ENCODE data around the gene ARID2. TPM values are rescaled to one million over a fixed set of nuclear protein-coding genes. Genes with fewer than 3 reads are reported as not detected.

Gene ARID2
- total and polyA plus RNA-seq, 2 of the 13 experiments (the other 11 are each of a cell fraction or from before 2014, with no cell fraction given): 15.9 to 22.2 TPM

GRCh38 chr12:45725631-45726602, 3.6 kb upstream of the ARID2 start (continued):
- TF ChIP-seq ZNF710 (CRISPR knock-in tag; IDR thresholded peaks at IDR 0.05; ENCODE audit: borderline replicate concordance): no peak
- TF ChIP-seq ZNF138 (CRISPR knock-in tag; IDR thresholded peaks at IDR 0.05; ENCODE audit: low read depth): no peak
- no peak for TF ChIP-seq NFKBIZ (CRISPR knock-in tag; IDR thresholded peaks at IDR 0.05)
- TF ChIP-seq CTCF (CRISPR knock-in tag; IDR thresholded peaks at IDR 0.05): peak; percentile 69
- TF ChIP-seq RORA (CRISPR knock-in tag; IDR thresholded peaks at IDR 0.05): no peak
- TF ChIP-seq GABPB1 (CRISPR knock-in tag; IDR thresholded peaks at IDR 0.05): no peak
- no peak for TF ChIP-seq RERE (CRISPR knock-in tag; IDR thresholded peaks at IDR 0.05; ENCODE audit: low read depth)
- TF ChIP-seq MATR3 (CRISPR knock-in tag; IDR thresholded peaks at IDR 0.05): no peak
- TF ChIP-seq ZBTB10 (CRISPR knock-in tag; IDR thresholded peaks at IDR 0.05; ENCODE audit: borderline replicate concordance): no peak
- no peak for TF ChIP-seq CENPT (CRISPR knock-in tag; IDR thresholded peaks at IDR 0.05; ENCODE audit: low read depth)
- no peak for TF ChIP-seq ZFP1 (CRISPR knock-in tag; IDR thresholded peaks at IDR 0.05)
- TF ChIP-seq NPAS2 (CRISPR knock-in tag; IDR thresholded peaks at IDR 0.05; ENCODE audit: borderline replicate concordance): no peak
- TF ChIP-seq PAX8 (CRISPR knock-in tag; IDR thresholded peaks at IDR 0.05; ENCODE audit: borderline replicate concordance): no peak

All from HepG2 (cell line).